ENCODE results near the gene HDAC3.

The HDAC3 gene

DNA sequence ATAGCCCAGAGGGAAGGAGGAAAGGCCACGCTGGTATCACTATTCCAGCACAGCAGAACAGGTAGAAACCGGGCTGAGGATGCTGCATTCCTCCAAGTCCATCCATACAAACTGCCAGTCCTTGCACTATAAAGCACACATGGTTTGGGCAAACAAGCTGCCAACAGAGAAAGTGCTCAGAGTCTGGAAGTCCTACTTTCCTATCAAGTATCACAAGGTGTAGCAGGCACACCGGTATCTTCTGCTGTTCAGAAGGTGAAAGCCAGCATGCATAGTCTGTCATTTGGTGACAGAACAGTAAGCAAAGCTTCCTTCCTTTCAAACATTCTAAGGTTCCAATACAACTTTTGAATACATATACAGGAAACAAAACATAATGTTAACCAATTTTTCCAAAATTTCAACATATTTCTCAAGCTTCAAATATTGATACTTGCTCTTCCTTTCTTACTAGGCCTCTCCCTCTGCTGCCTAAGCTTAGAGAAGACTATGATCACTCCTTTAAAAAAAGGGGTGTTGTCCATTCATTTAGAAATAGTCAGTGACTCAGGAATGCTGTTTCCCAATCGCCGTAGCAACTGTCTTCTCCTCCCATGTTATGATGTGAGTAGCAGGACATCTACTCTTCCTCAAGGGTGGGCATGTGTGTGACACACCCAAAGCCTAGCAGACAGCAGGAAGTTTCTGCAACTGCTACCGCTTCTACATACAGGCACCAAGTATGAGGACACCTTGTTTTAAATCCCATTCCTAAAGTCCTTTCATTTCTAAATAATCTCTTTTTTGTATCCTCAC is 32.5 kb downstream of the HDAC3 start:
- DNase-seq (ENCODE audit: low spot score) = no peak

DNA sequence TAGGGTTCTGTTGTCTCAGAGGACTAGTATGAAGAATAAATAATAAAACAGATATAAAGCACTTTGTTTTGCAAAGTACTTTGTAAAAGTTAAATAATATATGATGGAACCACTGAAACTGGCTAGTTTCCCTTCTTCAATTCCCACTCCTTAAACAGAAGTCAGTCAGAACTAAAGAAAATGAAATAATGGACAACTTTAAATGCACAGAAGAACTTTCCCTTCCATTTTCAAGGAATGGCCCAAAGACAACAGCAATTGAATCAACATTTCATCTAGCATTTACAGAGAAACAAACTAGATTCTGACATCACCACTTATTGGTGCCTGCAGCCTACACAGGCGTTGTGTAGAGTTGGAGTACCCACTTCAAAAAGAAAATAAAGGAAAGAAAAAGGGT is 34.0 kb downstream of the HDAC3 start:
- DNase-seq (ENCODE audit: low spot score) = no peak

DNA sequence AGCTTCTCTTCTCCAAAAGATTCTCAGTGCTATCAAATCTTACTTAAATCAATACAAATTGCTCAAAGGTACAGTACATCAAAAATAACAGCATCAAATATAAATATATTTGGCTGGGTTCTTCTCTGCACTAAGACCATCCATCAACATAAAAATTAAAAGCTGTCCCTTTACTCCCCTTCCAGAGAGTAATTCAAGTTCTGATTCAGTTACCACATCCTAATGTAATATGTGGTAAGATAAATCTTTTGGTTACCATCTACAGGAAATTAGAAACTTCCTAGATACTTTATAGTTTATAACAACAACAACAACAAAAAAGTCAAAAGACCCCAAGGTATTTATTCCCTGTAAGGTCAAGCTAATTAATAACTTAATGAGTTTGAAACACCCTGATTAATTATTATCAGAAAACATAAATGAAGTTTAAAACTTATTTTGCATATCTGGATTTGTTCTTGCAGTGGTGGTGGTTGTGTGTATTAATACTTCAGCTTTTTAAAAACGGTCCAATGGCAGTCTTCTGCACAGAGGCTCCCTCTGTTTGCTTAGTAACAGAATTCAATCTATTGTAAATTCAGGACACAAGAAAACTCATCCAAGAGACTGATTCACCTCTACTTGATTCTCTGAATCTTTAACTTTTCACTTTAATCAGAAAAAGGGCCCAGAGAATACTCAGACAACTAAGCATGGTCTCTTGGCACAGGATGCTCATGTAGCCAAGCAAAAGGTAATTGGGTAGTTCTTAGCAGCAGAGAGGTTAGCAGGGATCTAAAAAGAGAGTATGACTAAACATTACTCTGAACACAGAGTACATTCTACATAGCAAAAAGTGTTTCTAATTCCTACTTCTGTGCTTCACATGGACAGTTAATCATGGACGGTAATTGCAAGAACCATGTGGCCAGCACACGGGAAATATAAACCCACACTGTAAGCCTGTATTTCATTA is 38.0 kb downstream of the HDAC3 start:
- DNase-seq (ENCODE audit: low spot score) = no peak

DNA sequence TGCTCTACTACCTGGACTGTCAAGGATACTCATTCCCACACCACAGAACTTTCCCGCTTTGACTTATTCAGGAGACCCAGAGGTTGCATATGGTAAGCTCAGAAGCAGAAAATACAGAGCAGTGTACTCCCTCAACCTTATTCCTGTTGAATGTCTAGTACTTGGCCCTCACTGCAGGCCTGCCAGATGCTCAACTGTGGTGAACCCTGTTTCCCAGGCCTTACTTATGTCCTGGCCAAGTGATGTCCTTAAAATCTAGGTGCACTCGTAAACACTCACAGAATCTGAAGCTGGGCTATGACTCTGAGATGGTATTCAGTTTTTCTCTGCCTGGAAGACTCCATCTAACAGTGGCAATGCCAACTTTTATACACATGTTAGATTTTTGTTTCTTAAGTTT is 38.8 kb downstream of the HDAC3 start:
- DNase-seq (ENCODE audit: low spot score) = no peak

DNA sequence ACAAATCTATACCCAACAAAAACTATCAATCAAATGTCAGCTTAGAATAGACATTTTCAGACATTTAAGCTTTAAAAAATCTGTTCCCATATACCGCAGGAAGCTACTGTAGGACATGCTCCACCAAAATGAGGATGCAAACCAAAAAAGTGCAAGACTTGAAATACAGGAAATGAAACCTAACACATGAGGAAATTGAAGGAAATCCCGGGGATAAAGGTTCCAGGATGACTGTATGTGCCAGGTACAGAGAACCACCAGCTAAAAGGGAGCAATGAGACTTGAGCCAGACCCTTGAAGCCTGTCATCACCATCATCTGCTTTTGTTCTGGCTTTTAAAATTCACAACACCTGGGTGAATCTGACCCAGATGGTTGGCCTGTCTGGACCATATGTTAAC is 39.3 kb downstream of the HDAC3 start:
- DNase-seq (ENCODE audit: low spot score) = no peak

- DNase-seq (ENCODE audit: low spot score) = no peak
Measured at GRCh38 chr5:141596867-141597266, 39.8 kb downstream of the HDAC3 start.

- no peak for DNase-seq (ENCODE audit: low spot score)
Measured at GRCh38 chr5:141590127-141590526, 46.5 kb downstream of the HDAC3 start.

DNA sequence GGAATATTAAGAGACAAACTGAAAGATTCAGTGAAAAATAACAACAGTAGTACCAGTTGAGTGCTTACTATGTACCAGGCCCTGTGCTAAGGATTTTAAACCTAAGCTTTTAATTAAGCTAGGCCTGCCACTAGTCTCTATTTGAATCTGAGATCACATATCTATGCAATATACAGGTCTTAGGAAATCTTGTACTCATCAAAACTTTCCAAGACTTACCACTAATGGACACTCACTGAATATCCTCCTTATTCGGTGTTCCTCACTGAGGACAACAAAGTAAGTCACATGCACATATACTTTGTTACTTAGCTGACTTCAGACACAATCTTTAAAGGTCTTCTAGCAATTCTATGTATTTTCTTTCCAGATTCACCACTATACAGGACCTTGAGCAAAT is 50.4 kb downstream of the HDAC3 start:
- DNase-seq (ENCODE audit: low spot score) = no peak

GRCh38 chr5:141585594-141585993 is 51.1 kb downstream of the HDAC3 start:
- DNase-seq (ENCODE audit: low spot score) = no peak

DNA sequence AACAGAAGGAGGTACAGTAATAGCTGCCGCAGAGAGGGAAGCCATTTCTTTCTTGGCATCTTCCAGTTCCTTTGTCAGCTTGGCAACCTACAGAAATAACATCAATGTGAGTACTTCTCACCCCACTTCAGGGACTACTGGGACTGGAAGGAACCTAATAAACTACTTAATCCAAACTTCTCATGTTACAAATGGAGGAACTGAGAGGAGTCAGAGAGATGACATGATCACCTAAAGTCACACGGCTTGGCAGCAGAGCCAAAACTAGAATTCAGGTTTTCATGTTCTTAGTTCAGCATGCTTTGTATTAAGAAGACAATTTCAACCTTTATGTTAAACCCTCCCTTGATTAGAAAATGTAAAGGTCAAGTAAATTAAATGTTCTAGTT is 62.5 kb downstream of the HDAC3 start:
- DNase-seq (ENCODE audit: low spot score) = no peak

GRCh38 chr5:141573489-141574121 is 63.0 kb downstream of the HDAC3 start:
- DNase-seq (ENCODE audit: low spot score) = no peak

Small RNA genes within 50 kb of the gene (small RNA-seq; reads per million reads assigned to genes)
- 0 reads per million in 2 experiments for gene RPS27AP10

Measured in SK-N-DZ (cell line).